GM12878 (cell line): ENCODE data around the gene ABCC5. TPM values are rescaled to one million over a fixed set of nuclear protein-coding genes. Genes with fewer than 3 reads are reported as not detected.

ENCODE experiments used
- CEBPB ChIP-seq, 2 experiments: fragments of 150-350 bp in 1 of 2; IDR thresholded peaks; 2 replicates each; pipeline ENCODE4 v1.6.1; 2012 to 2014; ENCODE audit warnings: low read depth in 2 of 2, low read length in 2 of 2, borderline replicate concordance in 1 of 2, inconsistent platforms in 1 of 2
- CHD4 ChIP-seq: fragments of 200-600 bp; sonication (generic); IDR thresholded peaks from 2 replicates; pipeline ENCODE4 v1.6.1; 2016; ENCODE audit warnings: mild to moderate bottlenecking
- CREB1 ChIP-seq: IDR thresholded peaks from 2 replicates; pipeline ENCODE4 v1.6.1; 2012; ENCODE audit warnings: low read depth, mild to moderate bottlenecking, inconsistent platforms
- ESRRA ChIP-seq: IDR thresholded peaks from 2 replicates; pipeline ENCODE4 v1.6.1; 2012; ENCODE audit warnings: mild to moderate bottlenecking, low read length, improper control_type of control experiment
- EZH2 ChIP-seq: IDR thresholded peaks from 2 replicates; pipeline ENCODE4 v1.6.1; 2012; ENCODE audit warnings: low read depth, mild to moderate bottlenecking, control low read depth, inconsistent platforms, low read length, borderline replicate concordance; ENCODE audit not compliant: control insufficient read depth
- FOXK2 ChIP-seq: fragments of 450-650 bp; IDR thresholded peaks from 2 replicates; pipeline ENCODE4 v1.6.1; 2017; ENCODE audit warnings: mild to moderate bottlenecking, moderate library complexity
- GATAD2B ChIP-seq: fragments of 450-650 bp; conservative IDR thresholded peaks from 2 replicates; pipeline ENCODE4 v1.6.1; 2017; ENCODE audit warnings: low read depth, mild to moderate bottlenecking, moderate library complexity
- HDAC6 ChIP-seq: fragments of 200-600 bp; sonication (generic); IDR thresholded peaks from one replicate; pipeline ENCODE4 v1.8.0; 2017; ENCODE audit warnings: antibody characterized with exemption; ENCODE audit not compliant: unreplicated experiment
- IKZF2 ChIP-seq, 2 experiments: fragments of 450-650 bp; IDR thresholded peaks; 2 replicates each; pipeline ENCODE4 v1.6.1; 2017; ENCODE audit warnings: mild to moderate bottlenecking in 2 of 2, moderate library complexity in 2 of 2
- IRF4 ChIP-seq: IDR thresholded peaks from 2 replicates; pipeline ENCODE4 v1.6.1; 2011; ENCODE audit warnings: low read depth, low read length
- KLF5 ChIP-seq: fragments of 450-650 bp; IDR thresholded peaks from 2 replicates; pipeline ENCODE4 v1.6.1; 2014; ENCODE audit warnings: mild to moderate bottlenecking; ENCODE audit not compliant: partially characterized antibody
- MXI1 ChIP-seq: fragments of 150-350 bp; IDR thresholded peaks from 2 replicates; pipeline ENCODE4 v1.6.1; 2011; ENCODE audit warnings: low read depth, mild to moderate bottlenecking, inconsistent platforms, low read length, improper control_type of control experiment
- NFYB ChIP-seq: IDR thresholded peaks from 2 replicates; pipeline ENCODE4 v1.6.1; 2011; ENCODE audit warnings: low read depth, mild to moderate bottlenecking, low read length, improper control_type of control experiment, moderate library complexity; ENCODE audit not compliant: insufficient read depth
- PAX8 ChIP-seq: fragments of 450-650 bp; IDR thresholded peaks from 2 replicates; pipeline ENCODE4 v1.6.1; 2017; ENCODE audit warnings: mild to moderate bottlenecking, moderate library complexity
- POU2F2 ChIP-seq: IDR thresholded peaks from 3 replicates; pipeline ENCODE4 v1.6.1; 2011; ENCODE audit warnings: low read depth, mild to moderate bottlenecking, low read length, borderline replicate concordance
- RAD21 ChIP-seq: IDR thresholded peaks from 2 replicates; pipeline ENCODE4 v1.6.1; 2011; ENCODE audit warnings: mild to moderate bottlenecking, low read depth, low read length, moderate library complexity; ENCODE audit not compliant: insufficient read depth
- RBBP5 ChIP-seq: fragments of 200-600 bp; sonication (generic); conservative IDR thresholded peaks from 2 replicates; pipeline ENCODE4 v1.6.1; 2016
- SIX5 ChIP-seq: IDR thresholded peaks from 2 replicates; pipeline ENCODE4 v1.6.1; 2011; ENCODE audit warnings: mild to moderate bottlenecking, low read depth, low read length, moderate library complexity; ENCODE audit not compliant: severe bottlenecking
- SMC3 ChIP-seq: IDR thresholded peaks from 2 replicates; pipeline ENCODE4 v1.6.1; 2011; ENCODE audit warnings: low read length, improper control_type of control experiment, borderline replicate concordance
- STAT1 ChIP-seq: fragments of 450-650 bp; conservative IDR thresholded peaks from 2 replicates; pipeline ENCODE4 v1.6.1; 2014; ENCODE audit warnings: antibody characterized with exemption, mild to moderate bottlenecking
- STAT3 ChIP-seq: IDR thresholded peaks from 2 replicates; pipeline ENCODE4 v1.6.1; 2011; ENCODE audit warnings: low read depth, low read length, improper control_type of control experiment
- ZBED1 ChIP-seq: IDR thresholded peaks from 2 replicates; pipeline ENCODE4 v1.6.1; 2016; ENCODE audit warnings: borderline replicate concordance
- ZNF217 ChIP-seq: fragments of 450-650 bp; IDR thresholded peaks from 2 replicates; pipeline ENCODE4 v1.6.1; 2017; ENCODE audit warnings: antibody characterized with exemption, mild to moderate bottlenecking
- polyA plus RNA-seq, 11 experiments: library from polyadenylated mRNA; depleted of rRNA in 4 of 11; unstranded in 6 of 11; stranded (reverse) in 5 of 11; fragments of >200 nt; fragmentation: Nextera tagmentation in 4 of 11; fragmentation: Illumina TruSeq in 1 of 11; extraction: Ambion mirVana in 4 of 11; extraction: Trizol in 1 of 11; gene quantifications; 1 replicate in 1 of 11; 2 replicates in 10 of 11; pipeline versions ENCODE4 v1.2.1 to v1.2.3, GENCODE V29; 2011 to 2016; ENCODE audit warnings: inconsistent platforms in 2 of 11, missing spikeins in 2 of 11, low read depth in 1 of 11
- total RNA-seq, 4 experiments: library from RNA; depleted of rRNA in 3 of 4; stranded (reverse); fragments of >200 nt in 3 of 4; fragmentation: Illumina TruSeq in 1 of 4; extraction: Trizol in 1 of 4; gene quantifications; 2 replicates each; pipeline versions ENCODE4 v1.2.1 to v1.2.3, GENCODE V29; 2013 to 2021
- TF ChIP-seq, protein P1 (sequence below): fragments of 450-650 bp; IDR thresholded peaks from 2 replicates; pipeline ENCODE4 v1.6.1; 2016; ENCODE audit warnings: mild to moderate bottlenecking
- TF ChIP-seq, protein P2 (sequence below): IDR thresholded peaks from 2 replicates; pipeline ENCODE4 v1.6.1; 2012; ENCODE audit warnings: low read length, inconsistent platforms
- TF ChIP-seq, protein P3 (sequence below): fragments of 450-650 bp; IDR thresholded peaks from 2 replicates; pipeline ENCODE4 v1.6.1; 2017; ENCODE audit warnings: mild to moderate bottlenecking, moderate library complexity

ABCC5 gene
- total and polyA plus RNA-seq, 10 of the 15 experiments (the other 5 are each of a cell fraction or from before 2014, with no cell fraction given): 6.0 to 17.8 (median 9.7) TPM

DNA sequence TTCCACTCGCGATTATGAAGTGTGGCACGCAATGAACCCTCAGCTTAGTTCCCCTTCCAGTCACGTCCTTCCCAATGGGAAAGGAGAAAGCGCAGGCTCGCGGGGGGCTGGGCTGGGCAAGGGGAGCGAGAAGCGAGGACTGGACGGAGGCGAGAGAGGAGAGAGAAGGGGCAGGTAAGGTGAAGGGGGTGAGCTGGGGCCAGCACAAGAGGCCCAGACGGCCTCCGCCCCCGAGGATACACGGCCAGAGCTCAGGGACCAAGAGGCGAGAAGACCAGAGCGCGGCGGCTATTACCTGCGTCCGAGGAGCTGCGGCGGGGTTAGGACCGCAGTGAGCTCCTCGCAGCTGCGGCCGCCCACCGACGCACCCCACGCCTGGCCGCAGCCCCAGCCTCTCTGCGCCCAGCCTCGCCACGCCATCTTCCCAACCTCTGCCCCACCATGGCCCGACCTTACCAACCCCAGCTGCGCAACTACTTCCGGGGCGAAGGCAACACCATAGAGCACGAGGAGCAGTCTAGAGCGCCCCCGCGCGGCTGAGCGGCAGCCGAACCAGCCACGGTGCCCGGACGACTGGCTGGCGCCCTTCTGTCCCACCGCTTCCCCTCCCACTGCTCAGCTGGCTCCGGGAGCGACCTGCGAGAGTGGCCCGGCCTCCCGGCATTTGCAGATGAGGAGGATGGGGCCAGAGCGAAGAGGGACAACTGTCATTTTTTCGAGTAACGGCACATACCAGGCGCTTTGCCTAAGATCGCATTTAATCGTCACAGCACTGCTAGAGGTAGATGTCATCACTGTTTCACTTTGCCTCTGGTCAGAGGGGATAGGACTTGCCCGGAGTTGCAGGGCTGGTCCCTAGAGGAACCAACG lies 133.0 kb downstream of the ABCC5 start, which contains the start of gene PARL (continued):
- TF ChIP-seq RAD21 (peak; percentile 67), ZBED1 (no peak), CEBPB (IDR thresholded peaks at IDR 0.05; ENCODE audit: borderline replicate concordance in 1 of 2, low read depth in 2 of 2, low read length in 2 of 2) (no peak), PAX8 (no peak), IRF4 (no peak), ESRRA (peak; percentile 89; the same call in 1 of the 2 replicates), NFYB (no peak), CREB1 (peak; percentile 67; the same call in 1 of the 2 replicates), IKZF2 (IDR thresholded peaks at IDR 0.05) (peak; percentile 25 to 43; a peak in 3 of 4 replicates), EZH2 (no peak), KLF5 (no peak), RBBP5 (no peak), STAT1 (0 out of 2 replicates have a peak, but pooled peaks have one; percentile 43), ZNF217 (0 out of 2 replicates have a peak, but pooled peaks have one; percentile 29), STAT3 (no peak), MXI1 (peak; percentile 94), CHD4 (no peak), HDAC6 (no peak), POU2F2 (peak; percentile 84), FOXK2 (no peak), SIX5 (peak; percentile 52), SMC3 (peak; percentile 47), GATAD2B (peak; percentile 75)
- TF ChIP-seq, protein P1, sequence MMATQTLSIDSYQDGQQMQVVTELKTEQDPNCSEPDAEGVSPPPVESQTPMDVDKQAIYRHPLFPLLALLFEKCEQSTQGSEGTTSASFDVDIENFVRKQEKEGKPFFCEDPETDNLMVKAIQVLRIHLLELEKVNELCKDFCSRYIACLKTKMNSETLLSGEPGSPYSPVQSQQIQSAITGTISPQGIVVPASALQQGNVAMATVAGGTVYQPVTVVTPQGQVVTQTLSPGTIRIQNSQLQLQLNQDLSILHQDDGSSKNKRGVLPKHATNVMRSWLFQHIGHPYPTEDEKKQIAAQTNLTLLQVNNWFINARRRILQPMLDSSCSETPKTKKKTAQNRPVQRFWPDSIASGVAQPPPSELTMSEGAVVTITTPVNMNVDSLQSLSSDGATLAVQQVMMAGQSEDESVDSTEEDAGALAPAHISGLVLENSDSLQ: peak; percentile 51; the same call in 1 of the 2 replicates
- TF ChIP-seq, protein P2, sequence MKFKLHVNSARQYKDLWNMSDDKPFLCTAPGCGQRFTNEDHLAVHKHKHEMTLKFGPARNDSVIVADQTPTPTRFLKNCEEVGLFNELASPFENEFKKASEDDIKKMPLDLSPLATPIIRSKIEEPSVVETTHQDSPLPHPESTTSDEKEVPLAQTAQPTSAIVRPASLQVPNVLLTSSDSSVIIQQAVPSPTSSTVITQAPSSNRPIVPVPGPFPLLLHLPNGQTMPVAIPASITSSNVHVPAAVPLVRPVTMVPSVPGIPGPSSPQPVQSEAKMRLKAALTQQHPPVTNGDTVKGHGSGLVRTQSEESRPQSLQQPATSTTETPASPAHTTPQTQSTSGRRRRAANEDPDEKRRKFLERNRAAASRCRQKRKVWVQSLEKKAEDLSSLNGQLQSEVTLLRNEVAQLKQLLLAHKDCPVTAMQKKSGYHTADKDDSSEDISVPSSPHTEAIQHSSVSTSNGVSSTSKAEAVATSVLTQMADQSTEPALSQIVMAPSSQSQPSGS: no peak
- TF ChIP-seq, protein P3, sequence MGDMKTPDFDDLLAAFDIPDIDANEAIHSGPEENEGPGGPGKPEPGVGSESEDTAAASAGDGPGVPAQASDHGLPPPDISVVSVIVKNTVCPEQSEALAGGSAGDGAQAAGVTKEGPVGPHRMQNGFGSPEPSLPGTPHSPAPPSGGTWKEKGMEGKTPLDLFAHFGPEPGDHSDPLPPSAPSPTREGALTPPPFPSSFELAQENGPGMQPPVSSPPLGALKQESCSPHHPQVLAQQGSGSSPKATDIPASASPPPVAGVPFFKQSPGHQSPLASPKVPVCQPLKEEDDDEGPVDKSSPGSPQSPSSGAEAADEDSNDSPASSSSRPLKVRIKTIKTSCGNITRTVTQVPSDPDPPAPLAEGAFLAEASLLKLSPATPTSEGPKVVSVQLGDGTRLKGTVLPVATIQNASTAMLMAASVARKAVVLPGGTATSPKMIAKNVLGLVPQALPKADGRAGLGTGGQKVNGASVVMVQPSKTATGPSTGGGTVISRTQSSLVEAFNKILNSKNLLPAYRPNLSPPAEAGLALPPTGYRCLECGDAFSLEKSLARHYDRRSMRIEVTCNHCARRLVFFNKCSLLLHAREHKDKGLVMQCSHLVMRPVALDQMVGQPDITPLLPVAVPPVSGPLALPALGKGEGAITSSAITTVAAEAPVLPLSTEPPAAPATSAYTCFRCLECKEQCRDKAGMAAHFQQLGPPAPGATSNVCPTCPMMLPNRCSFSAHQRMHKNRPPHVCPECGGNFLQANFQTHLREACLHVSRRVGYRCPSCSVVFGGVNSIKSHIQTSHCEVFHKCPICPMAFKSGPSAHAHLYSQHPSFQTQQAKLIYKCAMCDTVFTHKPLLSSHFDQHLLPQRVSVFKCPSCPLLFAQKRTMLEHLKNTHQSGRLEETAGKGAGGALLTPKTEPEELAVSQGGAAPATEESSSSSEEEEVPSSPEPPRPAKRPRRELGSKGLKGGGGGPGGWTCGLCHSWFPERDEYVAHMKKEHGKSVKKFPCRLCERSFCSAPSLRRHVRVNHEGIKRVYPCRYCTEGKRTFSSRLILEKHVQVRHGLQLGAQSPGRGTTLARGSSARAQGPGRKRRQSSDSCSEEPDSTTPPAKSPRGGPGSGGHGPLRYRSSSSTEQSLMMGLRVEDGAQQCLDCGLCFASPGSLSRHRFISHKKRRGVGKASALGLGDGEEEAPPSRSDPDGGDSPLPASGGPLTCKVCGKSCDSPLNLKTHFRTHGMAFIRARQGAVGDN: peak; percentile 97
